Ectodermal cell (in vitro differentiated cells): Measurements from ENCODE around the gene OR13C5. TPM values are rescaled to one million over a fixed set of nuclear protein-coding genes. Genes with fewer than 3 reads are reported as not detected.
"Not testable (repeated sequence)": the region's sequence is repeated elsewhere in the genome, so short reads cannot be mapped to it uniquely, and the experiment has no call there.

Experiments used
- H3K27ac ChIP-seq: 2 replicates; pipeline ENCODE4 v1.7.0; 2013; ENCODE audit warnings: mild to moderate bottlenecking, low read depth, low read length; ENCODE audit not compliant: insufficient read depth, poor library complexity, severe bottlenecking
- H3K27me3 ChIP-seq: 2 replicates; pipeline ENCODE4 v1.7.0; 2013; ENCODE audit warnings: mild to moderate bottlenecking, low read length; ENCODE audit not compliant: insufficient read depth, control insufficient read depth, poor library complexity, severe bottlenecking
- H3K36me3 ChIP-seq: one replicate; pipeline ENCODE4 v1.7.0; 2013; ENCODE audit warnings: low read length; ENCODE audit not compliant: control insufficient read depth, insufficient read depth
- H3K4me1 ChIP-seq: one replicate; pipeline ENCODE4 v1.7.0; 2013; ENCODE audit warnings: low read length; ENCODE audit not compliant: control insufficient read depth, insufficient read depth
- H3K4me3 ChIP-seq: 2 replicates; pipeline ENCODE4 v1.7.0; 2013; ENCODE audit warnings: low read depth, low read length, control low read depth; ENCODE audit not compliant: insufficient read depth
- H3K9me3 ChIP-seq: 2 replicates; pipeline ENCODE4 v1.7.0; 2013; ENCODE audit warnings: mild to moderate bottlenecking, low read length, moderate library complexity; ENCODE audit not compliant: control insufficient read depth
- WGBS, 2 experiments: methylation state at CpG; one replicate each; pipeline ENCODE4 v1.1.7; 2013; ENCODE audit warnings: missing lambda C conversion rate in 2 of 2; 5-methylcytosine and 5-hydroxymethylcytosine counted together
- polyA plus RNA-seq, 4 experiments: library from polyadenylated mRNA; stranded (reverse); fragments of 50-300 nt; gene quantifications; one replicate each; pipeline ENCODE4 v1.2.3, GENCODE V29; 2013

Gene OR13C5
- polyA plus RNA-seq (2013, experiment 1 of 4) = not detected
- polyA plus RNA-seq (2013, experiment 2 of 4) = not detected
- polyA plus RNA-seq (2013, experiment 3 of 4) = not detected
- not detected for polyA plus RNA-seq (2013, experiment 4 of 4)

DNA sequence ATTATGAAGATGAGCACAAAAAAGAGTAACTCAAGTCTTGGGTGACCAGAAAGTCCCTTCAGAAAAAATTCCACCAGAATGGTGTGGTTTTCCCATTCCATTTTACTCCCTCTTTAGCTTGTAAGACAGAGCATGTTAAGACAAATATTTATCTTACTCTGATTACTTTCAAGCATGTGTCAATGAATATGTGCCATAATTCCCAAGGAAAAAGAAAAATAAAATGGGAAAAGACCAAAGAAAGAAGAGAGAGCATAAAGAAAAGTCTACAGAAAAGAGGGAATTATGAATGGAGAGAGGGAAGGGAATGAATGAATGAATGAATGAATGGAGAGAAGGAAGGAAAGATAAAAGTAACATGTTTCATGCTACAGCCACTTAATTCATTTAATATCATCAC lies at the start of gene OR13C5:
TSS of gene OR13C5 (minus strand) at position 101 of the 400 bp plus-strand sequence. CDS start at position 101, 0 bp downstream.
- not testable (repeated sequence) for H3K4me3 ChIP-seq, H3K36me3 ChIP-seq, H3K9me3 ChIP-seq, H3K27me3 ChIP-seq, H3K27ac ChIP-seq, H3K4me1 ChIP-seq

- Histone ChIP-seq H3K4me3 (no peak overlapping the region), H3K9me3 (peaks cover 3% of the 10 kb centered on the region), H3K27ac (no peak overlapping the region), H3K27me3 (no peaks in the 10 kb centered on the region), H3K4me1 (no peaks in the 10 kb centered on the region), H3K36me3 (no peaks in the 10 kb centered on the region)
Observed at GRCh38 chr9:104635456-104635855, 36.2 kb upstream of the OR13C5 start.

GRCh38 chr9:104633976-104634520 lies 34.8 kb upstream of the OR13C5 start:
- H3K4me1 ChIP-seq = no peaks in the 10 kb centered on the region
- 94 to 95% methylated on average over 30 of the region's 30 CpGs for WGBS, 2 experiments
- H3K36me3 ChIP-seq = no peaks in the 10 kb centered on the region

DNA sequence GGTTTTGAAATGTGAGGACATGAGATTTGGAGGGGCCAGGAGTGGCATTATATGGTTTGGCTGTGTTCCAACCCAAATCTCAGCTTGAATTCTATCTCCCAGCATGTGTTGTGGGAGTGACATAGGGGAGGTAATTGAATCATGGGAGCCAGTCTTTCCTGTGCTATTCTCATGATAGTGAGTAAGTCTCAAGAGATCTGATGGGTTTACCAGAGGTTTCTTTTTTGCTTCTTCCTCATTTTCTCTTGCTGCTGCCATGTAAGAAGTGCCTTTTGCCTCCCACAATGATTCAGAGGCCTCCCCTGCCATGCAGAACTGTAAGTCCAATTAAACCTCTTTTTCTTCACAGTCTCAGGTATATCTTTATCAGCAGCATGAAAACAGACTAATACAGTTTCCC lies 26.8 kb upstream of the OR13C5 start:
- not testable (repeated sequence) for H3K4me3 ChIP-seq, H3K27ac ChIP-seq, H3K27me3 ChIP-seq, H3K9me3 ChIP-seq, H3K36me3 ChIP-seq, H3K4me1 ChIP-seq

More at GRCh38 chr9:104633976-104634520, 34.8 kb upstream of the OR13C5 start:
- Histone ChIP-seq H3K27me3 (no peaks in the 10 kb centered on the region), H3K4me3 (no peak overlapping the region), H3K27ac (no peak overlapping the region), H3K9me3 (no peaks in the 10 kb centered on the region)

DNA sequence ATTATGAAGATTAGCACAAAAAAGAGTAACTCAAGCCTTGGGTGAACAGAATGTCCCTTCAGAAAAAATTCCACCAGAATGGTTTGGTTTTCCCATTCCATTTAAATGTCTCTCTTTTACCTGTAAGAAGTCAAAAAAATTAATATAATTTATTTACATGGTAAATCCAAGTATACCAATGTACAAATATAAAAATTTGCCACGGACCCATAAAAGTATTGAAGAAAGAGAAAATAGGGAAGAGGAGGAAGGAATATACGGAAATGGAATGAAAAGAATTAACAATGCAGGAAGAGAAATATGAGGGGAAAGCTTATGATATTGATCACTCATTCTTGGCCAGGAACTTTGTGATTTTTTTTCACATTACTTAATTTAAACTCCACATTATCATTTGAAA lies 18.9 kb upstream of the OR13C5 start, which contains the start of gene OR13C9:
TSS of gene OR13C9 (minus strand) at position 101 of the 400 bp plus-strand sequence. CDS start at position 101, 0 bp downstream.
- H3K4me3 ChIP-seq = no peak within 1 kb of the TSS
- H3K9me3 ChIP-seq = no peaks in the 10 kb centered on the region
- H3K27me3 ChIP-seq = no peaks in the 10 kb centered on the region
- H3K27ac ChIP-seq = no peak within 1 kb of the TSS
- no peaks in the 10 kb centered on the region for H3K4me1 ChIP-seq
- WGBS, 2 experiments = 86 to 90% methylated on average over 2 of the region's 2 CpGs
- no peaks in the 10 kb centered on the region for H3K36me3 ChIP-seq

- Histone ChIP-seq H3K27ac (no peak overlapping the region), H3K4me1 (no peaks in the 10 kb centered on the region), H3K36me3 (no peaks in the 10 kb centered on the region), H3K27me3 (no peaks in the 10 kb centered on the region), H3K4me3 (no peak overlapping the region), H3K9me3 (no peaks in the 10 kb centered on the region)
Observed at GRCh38 chr9:104617418-104617817, 18.2 kb upstream of the OR13C5 start.

- H3K27me3 ChIP-seq = no peaks in the 10 kb centered on the region
- WGBS, 2 experiments = 79 to 94% methylated on average over 2 of the region's 2 CpGs
- H3K9me3 ChIP-seq = no peaks in the 10 kb centered on the region
- no peaks in the 10 kb centered on the region for H3K36me3 ChIP-seq
- H3K4me1 ChIP-seq = no peaks in the 10 kb centered on the region
- no peak overlapping the region for H3K27ac ChIP-seq
- no peak overlapping the region for H3K4me3 ChIP-seq
Observed at GRCh38 chr9:104611213-104611612, 12.0 kb upstream of the OR13C5 start.

DNA sequence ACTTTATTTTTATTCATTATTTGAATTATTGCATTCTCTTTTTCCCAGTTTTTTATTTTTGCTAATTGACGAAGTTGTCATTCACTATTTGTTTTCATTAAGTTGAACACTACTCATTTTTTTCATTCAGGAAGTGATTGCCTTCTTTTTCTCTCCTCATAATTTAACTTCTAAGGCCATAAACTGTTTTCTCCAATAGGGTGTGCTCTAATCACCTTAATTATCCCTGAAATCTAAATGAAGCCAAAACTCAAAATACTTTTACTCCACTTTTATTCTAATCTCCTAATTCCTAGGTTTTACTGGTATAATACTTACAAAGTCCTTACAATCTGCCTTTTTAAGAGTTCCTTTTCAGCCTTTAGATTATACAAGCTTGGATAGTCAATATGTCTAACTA lies 9.1 kb upstream of the OR13C5 start:
- no peak overlapping the region for H3K27ac ChIP-seq
- H3K4me3 ChIP-seq = no peak overlapping the region
- H3K9me3 ChIP-seq = no peaks in the 10 kb centered on the region
- H3K36me3 ChIP-seq = no peaks in the 10 kb centered on the region
- no peaks in the 10 kb centered on the region for H3K4me1 ChIP-seq
- 50 to 60% methylated on average over 1 of the region's 1 CpG for WGBS, 2 experiments
- H3K27me3 ChIP-seq = no peaks in the 10 kb centered on the region

DNA sequence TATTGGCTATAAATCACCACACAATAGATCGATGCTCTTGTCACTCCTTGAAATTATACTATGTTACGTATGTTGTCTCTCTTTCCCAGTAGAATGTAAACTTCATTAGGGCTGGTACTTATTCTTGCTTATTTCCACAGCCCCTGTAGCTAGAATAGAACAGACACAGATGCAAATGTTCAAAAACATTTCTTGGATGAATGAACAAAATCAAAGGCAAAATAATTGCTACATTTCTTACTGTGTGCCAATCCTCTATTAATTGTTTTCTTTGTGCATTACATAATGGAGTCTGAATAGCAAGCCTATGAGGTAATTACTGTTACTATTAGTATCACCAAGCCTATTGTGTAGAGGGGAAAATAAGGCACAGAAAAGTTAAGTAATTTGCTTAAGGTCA lies 6.9 kb upstream of the OR13C5 start:
- Histone ChIP-seq H3K36me3 (no peaks in the 10 kb centered on the region), H3K27me3 (no peaks in the 10 kb centered on the region), H3K4me3 (no peak overlapping the region), H3K4me1 (no peaks in the 10 kb centered on the region), H3K9me3 (no peaks in the 10 kb centered on the region), H3K27ac (no peak overlapping the region)
- WGBS, 2 experiments = 86 to 94% methylated on average over 2 of the region's 2 CpGs

DNA sequence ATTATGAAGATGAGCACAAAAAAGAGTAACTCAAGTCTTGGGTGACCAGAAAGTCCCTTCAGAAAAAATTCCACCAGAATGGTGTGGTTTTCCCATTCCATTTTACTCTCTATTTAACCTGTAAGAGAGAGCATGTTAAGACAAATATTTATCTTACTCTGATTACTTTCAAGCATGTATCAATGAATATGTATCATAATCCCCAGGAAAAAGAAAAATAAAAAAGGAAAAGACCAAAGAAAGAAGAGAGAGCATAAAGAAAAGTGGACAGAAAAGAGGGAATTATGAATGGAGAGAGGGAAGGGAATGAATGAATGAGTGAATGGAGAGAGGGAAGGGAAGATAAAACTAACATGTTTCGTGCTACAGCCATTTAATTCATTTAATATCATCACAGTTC lies 6.3 kb upstream of the OR13C5 start, which contains the start of gene OR13C2:
TSS of gene OR13C2 (minus strand) at position 101 of the 400 bp plus-strand sequence. CDS start at position 101, 0 bp downstream.
- no CpG with 5 or more reads among the region's 1 CpG for WGBS, 2 experiments
- not testable (repeated sequence) for H3K27ac ChIP-seq, H3K9me3 ChIP-seq, H3K4me3 ChIP-seq, H3K36me3 ChIP-seq, H3K27me3 ChIP-seq, H3K4me1 ChIP-seq

GRCh38 chr9:104604801-104605200 lies 5.6 kb upstream of the OR13C5 start:
- WGBS, 2 experiments = 85 to 89% methylated on average over 3 of the region's 3 CpGs
- Histone ChIP-seq H3K4me3 (no peak overlapping the region), H3K36me3 (no peaks in the 10 kb centered on the region), H3K9me3 (no peaks in the 10 kb centered on the region), H3K27ac (no peak overlapping the region), H3K4me1 (no peaks in the 10 kb centered on the region), H3K27me3 (no peaks in the 10 kb centered on the region)
